ENCODE data around the gene CEP83.
"Not testable (repeated sequence)": the region's sequence is repeated elsewhere in the genome, so short reads cannot be mapped to it uniquely, and the experiment has no call there.

CEP83 gene

DNA sequence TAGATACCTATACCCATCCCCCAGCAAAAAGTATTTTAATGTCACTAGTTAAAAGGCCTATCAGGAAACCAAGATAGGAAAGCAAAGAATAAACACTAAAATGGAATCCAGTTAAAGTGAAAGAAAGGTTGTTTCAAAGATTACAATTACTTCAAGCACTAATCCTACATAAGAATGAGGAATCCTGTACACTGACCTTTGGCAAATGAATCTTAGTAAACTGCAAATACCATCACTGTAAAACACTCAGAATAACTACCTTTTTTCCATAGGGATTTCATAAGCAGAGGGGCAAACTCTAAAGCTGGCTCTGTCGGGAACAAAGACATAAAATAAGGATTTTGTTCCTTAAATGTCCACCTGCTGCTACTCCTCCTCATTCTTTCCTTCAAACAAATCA, 25.9 kb downstream of the CEP83 start:
- DNase-seq = no peak

DNA sequence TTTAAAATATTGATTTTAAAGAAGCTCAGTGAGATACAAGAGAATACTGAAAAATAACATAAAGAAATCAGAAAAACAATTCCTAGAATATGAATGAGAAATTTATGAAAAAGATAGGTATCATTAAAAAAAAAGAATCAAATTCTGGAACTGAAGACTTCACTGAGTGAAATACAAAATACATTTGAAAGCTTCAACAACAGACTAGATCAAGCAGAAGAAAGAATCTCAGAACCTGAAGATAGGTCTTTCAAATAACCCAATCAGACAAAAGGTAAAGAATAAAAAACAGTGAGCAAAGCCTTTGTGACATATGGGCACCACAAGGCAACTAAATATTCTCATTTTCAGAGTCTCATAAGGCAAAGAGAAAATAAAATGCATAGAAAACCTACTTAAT, 29.4 kb downstream of the CEP83 start:
- DNase-seq = no peak

DNA sequence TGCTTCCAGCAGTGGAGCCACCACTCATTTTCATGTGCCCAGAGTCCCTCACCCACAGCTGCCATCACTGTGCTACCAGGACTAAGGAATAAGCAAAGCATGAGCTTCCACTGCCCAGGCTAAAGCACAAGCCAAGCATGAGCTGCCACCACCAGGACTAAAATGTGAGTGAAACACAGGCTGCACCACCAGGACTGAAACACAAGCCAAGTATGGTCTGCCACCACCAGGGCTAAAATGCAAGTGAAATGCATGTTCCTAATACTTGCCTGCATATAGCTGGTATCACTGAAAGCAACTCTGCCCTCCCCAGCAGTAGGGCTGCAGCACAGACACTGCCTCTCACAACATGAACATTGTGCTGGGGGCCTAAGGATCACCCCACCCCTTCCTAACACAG, 30.0 kb downstream of the CEP83 start:
- DNase-seq = no peak

DNA sequence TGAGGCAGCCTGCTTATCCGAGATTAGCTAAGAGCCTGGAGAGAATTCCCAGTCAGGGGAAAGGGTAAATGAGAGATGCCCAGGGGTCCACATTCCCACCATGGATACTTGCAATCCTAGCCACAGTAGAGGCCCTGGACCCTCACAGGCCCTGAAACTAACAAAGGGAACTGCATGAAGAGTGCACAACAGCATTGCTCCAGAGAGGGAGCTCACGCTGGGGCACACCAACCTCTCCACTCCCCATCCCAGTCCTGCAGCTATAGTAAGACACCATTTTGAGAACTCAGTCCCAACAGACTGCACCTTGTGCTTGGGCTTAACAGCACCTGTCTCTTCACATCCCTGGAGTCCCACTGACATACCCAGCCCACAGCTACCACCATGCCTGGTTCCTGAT, 30.5 kb downstream of the CEP83 start:
- DNase-seq = no peak

DNA sequence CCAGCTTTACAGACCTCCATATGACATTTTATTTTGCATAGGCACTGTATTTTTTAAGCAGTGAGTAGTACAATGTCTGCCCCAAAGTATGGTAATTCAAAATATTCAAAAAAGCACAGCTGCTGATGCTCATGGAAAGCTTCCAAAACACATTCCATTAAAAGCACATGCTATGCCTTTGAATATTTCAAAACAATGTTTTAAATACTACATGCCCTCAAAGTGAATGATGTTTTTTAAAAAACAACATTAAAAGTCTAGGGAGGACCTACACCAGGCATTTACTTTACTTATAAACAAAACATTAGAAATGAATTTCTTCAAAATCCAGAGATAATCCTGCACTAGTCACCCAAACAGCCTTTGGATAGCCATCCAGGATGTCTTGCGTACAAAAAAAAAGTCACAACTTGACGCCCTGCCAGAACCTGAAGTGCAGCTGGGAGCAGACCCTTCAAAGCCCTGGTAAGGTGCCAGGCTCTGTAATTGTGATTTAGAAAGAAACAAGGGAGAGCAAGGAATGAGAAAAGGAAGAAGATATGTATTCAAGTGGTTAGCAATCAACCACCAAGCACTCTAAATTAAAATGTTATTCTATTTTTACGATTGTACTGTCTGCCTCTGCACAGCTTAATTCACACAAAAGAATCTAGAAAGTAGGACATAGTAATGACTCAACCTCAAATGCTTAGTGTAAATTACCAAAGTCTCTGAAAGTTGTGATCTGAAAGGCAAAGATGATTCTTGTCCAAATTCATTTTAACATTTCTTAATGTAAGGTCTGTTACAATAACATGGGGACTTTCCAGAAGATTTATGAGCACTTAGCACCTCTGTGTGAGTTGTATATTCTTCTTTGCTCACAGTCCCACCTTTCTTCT, 31.9 kb downstream of the CEP83 start:
- no peak for DNase-seq

DNA sequence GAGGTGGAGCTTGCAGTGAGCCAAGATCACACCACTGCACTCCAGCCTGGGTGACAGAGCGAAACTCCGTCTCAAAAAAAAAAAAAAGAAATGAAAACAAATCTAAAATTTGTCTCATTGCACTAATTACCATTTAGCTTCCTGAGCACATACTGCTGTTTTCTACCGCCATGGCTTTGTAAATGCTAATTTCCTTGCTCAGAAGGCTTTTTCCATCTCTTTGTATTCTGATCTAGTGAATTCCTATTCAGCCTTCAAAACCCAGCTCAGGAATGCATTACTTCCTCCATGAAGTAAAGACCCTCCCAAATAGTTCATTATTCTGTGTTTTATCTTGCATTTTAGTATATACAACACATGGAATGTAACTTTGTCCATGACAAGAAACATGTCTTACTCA, 33.6 kb downstream of the CEP83 start:
- no peak for DNase-seq

DNA sequence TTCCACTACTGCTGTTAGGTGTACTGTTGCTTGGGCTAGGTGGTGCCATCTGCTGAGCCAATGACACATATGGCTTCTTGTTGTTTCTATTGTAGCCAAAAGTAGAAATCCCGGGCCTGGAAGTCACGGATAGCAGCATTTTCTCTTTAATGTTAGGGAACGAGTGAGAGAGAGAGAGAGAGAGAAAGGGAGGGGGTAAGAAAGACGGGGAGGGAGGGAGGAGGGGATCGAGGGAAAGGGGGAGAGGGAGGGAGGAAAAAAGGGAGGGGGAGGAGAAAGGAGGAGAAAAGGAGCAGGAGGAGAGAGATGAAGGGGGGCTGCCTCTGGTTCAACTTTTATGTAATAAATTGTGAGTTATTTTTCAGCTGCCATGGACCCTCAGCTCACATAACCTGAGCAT, 34.8 kb downstream of the CEP83 start:
- DNase-seq = not testable (repeated sequence)

DNA sequence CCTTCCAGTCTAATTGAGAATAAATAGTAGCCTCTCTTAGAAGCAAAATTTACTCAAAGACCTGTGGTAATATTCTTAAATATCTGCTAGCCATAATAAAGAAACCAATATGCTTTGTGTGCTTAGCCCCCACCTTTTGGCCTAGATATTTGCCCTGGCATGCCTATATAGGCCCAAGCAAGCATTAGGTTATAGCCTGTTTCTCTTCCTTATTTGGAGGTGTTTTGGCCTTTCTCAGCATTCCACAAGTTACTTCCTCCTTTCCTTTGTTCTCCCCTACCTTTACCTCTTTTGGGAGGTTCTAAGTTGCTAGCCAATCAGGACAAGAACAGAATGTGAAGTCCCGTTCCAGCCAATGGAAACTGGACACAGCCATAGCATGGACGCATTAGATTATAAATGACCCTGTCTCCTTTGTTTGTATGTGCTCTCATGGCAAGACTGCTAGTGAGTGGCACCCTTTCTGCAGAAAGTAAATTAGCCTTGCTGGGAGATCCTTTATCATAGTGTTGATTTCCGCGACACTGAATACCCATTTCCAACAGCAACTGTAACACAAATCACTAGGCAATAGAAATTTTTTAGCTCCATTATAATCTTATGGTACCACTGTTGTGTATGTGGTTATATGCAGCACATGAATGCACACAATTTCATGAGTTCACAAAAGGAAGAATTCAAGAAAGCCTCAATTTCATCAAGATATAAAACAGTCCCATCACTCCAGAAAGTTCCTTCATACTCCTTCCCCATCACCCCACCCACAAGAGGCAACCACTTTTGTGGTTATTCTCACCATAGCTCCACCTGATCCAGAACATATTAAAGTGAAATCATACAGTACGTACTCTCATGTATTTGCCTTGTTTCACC, 37.6 kb downstream of the CEP83 start:
- DNase-seq = no peak

DNA sequence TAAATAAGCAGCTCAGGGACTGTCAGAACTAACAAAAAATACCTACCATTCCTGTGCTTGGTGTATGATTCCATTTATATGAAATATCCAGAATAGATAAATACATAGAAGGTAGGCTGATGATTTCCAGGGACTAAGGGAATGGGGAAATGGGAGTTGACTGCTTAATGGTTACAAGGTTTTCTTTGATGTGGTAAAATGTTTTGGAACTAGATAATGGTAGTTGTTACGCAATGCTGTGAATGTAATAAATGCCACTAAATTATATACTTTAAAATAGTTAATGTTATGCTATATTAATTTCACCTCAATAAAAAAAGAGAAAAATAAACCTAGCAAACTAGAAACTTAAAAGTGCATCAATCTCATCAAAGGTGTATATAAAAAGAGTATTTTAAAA, 41.1 kb downstream of the CEP83 start:
- no peak for DNase-seq

DNA sequence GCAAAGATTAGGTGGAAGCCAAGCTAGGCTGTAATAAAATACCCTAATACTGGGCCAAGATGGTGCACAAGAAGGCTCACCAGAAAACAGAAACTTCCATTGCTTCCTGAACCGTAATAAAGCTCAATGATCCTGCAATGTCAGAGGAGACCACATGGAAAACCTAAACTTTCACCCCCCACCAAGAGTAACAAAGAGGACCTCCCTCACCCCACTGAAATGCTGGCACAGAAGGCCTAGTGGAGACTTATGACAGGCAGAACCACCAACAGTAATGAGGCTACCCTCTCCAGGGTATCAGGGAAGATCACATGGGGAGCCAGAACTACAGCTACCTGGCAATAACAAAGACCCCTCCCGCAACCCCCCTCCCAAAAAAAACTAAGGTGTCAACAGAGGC, 43.1 kb downstream of the CEP83 start:
- DNase-seq = no peak

DNA sequence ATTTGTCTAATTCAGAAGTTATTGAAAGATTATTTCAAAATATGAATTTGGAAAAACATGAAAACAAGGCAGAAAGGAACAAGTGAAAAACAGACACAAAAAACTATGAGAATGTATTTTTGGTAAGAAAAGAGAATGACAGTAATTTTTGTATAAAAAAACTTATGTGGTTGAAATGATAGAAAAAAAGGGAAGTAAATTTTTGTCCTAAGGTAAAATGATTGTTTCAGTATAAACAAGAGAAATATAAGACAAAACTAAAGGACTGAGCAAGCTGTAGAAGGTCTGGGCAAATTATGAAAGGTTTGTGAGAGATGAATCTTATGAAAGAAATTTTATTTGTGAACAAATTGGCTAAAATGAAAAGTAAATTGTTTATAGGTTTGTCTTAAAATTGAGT, 44.6 kb downstream of the CEP83 start:
- DNase-seq = no peak

DNA sequence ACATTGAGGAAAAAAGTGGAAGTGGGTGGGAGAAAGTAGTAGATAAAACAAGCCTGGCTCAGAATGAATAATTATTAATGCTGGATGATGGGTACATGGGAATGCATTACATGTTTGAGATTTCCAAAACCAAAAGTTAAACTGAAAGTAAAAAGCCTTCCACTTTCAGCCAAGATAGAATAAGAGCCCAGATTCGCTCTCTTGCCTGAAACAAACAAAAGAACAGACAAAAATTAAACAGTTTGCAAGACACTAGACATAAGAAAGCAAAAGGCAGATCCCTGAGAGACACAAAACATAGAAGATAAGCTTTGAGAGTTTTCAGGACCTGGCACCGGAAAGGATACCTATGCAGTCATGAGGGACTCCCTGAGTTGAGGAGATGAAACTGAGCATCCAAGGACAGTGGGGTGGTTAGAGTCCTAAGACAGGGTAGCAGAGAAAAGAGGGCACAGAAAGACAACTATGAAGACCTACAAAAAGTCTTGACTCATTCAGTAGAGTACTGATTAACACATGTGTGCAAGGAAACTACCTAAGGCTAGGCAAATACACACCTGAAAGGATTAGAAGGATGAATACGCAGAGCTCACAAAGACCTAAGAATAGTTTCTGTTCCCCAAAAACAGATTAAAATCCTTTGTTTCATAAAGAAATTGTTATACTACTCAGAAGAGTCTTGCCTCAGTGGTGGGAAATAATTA, 54.1 kb downstream of the CEP83 start:
- DNase-seq = peak; percentile 22

DNA sequence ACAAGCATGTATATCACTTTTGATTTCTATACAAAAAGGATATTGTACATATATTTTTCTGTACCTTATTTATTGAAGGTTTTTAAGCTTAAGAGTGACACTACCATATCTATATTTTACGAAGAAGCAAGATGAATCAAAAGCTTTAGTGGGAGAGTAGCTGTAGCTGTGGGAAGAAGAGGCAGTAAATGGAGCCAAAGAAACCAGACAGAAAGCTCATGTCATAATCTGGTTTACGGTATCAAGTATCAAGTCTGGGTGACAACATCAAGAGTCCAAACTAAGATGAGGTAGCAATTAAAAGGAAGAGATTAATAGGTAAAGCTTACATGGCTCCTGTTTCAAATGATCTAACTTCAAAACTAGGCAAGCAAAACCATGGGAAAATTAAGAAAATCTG, 54.8 kb downstream of the CEP83 start:
- no peak for DNase-seq

DNA sequence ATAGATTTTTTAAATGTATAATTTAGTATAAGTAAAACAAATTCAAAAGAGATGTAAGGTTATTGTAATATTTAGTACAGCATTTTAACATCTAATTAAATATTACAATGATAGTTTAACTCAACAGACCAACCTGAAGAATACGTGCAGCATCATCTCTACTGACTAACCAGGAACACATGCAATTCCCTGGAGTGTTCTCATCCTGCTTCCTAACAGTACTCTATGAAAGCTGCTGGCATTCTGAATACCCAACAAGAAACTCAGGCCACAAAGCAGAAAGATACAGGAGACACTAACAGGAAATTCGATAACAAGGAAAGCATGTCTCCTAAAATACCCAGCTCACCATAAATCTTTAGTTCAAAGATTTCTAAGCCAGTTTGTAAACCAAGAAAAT, 58.3 kb downstream of the CEP83 start:
- no peak for DNase-seq

DNA sequence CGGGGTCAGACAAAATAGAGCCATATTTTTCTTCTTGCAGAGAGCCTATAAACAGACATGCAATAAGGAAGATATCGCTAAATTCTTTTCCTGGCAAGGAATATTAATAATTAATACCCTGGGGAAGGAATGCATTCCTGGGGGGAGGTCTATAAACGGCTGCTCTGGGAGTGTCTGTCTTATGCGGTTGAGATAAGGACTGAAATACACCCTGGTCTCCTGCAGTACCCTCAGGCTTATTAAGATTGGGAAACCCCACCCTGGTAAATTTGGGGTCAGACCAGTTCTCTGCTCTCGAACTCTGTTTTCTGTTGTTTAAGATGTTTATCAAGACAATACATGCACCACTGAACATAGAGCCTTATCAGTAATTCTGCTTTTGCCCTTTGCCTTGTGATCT, 61.0 kb downstream of the CEP83 start:
- not testable (repeated sequence) for DNase-seq

DNA sequence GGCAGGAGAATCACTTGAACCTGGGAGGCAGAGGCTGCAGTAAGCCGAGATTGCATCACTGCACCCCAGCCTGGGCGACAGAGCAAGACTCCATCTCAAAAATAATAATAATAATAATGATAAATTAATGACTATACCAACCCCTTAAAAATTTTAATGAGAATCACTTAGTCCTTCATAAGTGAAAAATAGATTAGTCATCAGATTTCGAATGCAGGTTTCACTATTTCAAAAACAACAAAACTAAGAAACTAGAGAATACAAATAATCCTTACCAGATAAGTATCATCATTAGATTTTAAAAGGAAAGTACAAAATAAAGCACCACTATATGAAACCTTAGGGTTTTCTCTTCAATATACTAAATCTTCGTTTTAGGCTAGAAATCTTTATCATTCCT, 62.3 kb downstream of the CEP83 start:
- no peak for DNase-seq

DNA sequence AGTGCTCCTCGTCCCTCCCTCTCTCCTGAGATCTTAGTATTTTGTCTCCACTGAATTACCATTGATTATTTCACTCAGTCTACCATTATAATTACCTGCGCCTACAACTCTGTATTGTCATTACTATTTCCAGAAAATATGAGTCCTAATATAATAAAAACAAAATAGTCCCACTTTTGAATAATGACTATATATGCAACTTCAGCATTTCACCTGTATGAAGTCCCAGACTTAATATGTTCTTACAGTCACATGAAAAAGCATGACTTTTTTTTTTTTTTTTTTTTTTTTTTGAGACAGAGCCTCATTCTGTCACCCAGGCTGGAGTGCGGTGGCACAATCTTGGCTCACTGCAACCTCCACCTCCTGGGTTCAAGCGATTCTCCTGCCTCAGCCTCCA, 63.7 kb downstream of the CEP83 start:
- DNase-seq = not testable (repeated sequence)

DNA sequence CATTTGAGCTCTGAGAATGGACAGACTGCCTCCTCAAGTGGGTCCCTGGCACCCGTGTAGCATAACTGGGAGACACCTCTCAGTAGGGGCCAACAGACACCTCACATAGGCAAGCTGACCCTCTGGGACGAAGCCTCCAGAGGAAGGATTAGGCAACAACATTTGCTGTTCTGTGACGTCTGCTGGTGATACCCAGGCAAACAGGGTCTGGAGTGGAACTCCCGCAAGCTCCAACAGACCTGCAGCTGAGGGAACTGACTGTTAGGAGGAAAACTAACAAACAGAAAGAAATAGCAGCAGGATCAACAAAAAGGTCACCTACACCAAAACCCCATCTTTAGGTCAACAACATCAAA, 69.6 kb downstream of the CEP83 start:
- no peak for DNase-seq

DNA sequence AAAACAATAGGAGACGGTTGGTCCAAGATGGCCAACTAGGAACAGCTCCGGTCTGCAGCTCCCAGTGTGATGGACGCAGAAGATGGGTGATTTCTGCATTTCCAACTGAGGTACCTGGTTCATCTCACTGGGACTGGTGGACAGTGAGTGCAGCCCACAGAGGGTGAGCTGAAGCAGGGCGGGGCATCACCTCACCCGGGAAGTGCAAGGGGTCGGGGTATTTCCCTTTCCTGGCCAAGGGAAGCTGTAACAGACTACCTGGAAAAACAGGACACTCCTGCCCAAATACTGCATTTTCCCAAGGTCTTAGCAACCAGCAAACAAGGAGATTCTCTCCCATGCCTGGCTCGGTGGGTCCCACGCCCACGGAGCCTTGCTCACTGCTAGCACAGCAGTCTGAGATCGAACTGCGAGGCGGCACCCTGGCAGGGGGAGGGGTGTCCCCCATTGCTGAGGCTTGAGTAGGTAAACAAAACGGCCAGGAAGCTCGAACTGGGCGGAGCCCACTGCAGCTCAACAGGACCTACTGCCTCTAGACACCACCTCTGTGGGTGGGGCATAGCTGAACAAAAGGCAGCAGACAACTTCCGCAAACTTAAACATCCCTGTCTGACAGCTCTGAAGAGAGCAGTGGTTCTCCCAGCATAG, 70.1 kb downstream of the CEP83 start:
- not testable (repeated sequence) for DNase-seq

DNA sequence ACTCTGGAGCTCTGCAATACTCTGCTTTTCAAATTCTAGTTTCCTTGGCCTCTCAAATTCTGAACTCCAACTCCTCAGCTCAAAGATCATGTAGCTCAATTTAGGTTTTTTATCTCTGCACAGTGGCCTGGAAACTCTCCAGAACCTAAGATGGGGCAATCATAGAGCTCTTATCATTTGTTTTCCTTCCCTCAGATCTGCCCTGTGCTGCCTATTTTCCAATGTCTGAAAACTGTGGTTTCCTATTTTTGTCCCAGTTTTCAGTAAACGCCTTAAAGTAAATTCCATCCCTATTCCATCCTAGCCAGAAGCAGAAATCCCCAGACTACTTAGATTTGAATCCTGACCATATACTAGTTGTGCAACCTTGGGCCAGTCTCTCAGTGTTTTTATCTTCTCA, 73.2 kb downstream of the CEP83 start:
- DNase-seq = no peak

DNA sequence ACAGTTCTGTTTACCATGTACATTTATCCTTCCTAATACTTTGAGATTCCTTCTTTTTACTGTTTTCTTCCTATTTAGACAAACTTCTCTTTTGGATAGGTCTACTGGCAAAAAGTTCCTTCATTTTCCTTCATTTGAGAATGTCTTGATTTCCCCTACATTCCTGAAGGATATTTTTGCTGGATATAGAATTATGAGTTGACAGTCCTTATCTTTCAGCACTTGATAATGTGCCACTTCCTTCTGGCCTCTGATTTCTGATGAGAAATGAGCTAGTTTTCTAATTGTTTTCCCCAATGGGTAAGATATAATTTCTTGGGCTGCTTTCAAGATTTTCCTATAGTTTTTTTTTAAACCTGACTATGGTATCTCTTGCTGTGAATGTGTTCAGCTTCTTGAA, 75.6 kb downstream of the CEP83 start:
- no peak for DNase-seq

DNA sequence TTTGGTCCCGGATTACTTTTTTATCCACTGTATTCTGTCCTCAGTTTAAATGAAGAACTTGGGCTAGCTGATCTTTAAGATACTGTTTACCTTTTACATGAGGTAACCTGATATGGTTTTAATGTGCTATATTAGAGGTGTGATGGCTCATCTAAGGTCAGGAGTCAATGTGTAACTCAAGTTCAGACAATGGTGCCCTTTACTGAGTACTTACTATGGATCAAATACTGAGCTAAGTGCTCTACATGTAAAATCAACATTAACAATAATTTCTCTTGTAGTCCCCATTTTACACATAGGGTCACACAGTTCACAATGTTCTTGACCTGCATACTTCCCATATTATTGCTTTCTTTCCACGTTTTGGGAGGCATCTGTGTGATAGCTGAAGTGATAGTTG, 79.2 kb downstream of the CEP83 start:
- DNase-seq = no peak

DNA sequence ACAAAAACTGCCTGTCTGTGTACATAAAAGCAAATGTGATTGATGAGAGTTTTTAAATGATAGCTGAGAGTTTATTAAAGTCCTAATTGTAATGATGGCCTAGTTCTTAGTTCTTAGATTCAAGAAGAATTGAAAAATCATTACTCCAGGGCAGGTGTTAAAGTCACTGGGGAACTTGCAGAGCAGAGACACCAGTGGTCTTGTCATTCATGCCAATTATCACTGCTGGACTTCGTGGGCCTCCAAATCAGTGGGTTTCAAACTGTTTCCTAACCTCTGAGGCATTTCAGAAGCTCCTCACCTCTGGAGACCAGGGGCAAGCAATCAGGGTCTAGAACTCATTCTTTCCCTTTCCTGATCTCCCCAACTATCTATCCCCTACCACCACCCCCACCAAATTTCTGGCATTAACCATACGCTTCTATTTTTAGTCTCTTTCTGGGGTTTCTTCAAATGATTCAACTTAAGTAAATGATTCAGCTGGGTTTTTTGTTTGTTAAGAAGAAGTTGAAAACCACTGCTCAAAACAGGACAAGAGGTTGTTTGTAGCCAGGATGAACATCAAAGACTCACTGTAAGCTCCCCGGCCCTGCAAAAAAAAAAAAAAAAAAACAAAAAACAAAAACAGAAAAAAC, 80.1 kb downstream of the CEP83 start:
- no peak for DNase-seq
